Measurements from ENCODE around the gene KLHDC8A.

DNA sequence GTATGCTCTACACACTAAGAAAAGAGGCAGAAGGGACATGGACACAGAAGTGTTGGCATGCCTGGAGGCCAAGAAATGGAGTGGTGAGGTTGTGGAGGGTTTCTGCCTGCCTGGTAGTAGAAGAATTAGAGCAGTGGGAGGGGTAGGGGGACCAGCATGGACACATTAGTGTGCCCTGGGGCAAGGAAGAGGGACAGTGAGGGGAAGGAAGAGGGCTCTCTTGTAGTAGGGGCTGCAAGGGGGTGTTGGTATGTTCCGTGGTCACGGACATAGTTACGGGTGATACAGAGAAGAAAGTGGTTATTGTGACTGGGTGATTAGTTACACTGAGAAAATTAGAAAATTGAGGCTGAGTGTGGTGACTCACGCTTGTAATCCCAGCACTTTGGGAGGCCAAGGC is 41.9 kb upstream of the KLHDC8A start:
- no peak for TF ChIP-seq POLR2A (IDR thresholded peaks at IDR 0.05; ENCODE audit: low read depth, low read length)
- TF ChIP-seq RFX5 (IDR thresholded peaks at IDR 0.05; ENCODE audit: low read depth, low read length), result no peak
- TF ChIP-seq, protein P1, sequence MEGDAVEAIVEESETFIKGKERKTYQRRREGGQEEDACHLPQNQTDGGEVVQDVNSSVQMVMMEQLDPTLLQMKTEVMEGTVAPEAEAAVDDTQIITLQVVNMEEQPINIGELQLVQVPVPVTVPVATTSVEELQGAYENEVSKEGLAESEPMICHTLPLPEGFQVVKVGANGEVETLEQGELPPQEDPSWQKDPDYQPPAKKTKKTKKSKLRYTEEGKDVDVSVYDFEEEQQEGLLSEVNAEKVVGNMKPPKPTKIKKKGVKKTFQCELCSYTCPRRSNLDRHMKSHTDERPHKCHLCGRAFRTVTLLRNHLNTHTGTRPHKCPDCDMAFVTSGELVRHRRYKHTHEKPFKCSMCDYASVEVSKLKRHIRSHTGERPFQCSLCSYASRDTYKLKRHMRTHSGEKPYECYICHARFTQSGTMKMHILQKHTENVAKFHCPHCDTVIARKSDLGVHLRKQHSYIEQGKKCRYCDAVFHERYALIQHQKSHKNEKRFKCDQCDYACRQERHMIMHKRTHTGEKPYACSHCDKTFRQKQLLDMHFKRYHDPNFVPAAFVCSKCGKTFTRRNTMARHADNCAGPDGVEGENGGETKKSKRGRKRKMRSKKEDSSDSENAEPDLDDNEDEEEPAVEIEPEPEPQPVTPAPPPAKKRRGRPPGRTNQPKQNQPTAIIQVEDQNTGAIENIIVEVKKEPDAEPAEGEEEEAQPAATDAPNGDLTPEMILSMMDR (conservative IDR thresholded peaks at IDR 0.05; ENCODE audit: low read depth, low read length), result no peak
- TF ChIP-seq, protein P2, sequence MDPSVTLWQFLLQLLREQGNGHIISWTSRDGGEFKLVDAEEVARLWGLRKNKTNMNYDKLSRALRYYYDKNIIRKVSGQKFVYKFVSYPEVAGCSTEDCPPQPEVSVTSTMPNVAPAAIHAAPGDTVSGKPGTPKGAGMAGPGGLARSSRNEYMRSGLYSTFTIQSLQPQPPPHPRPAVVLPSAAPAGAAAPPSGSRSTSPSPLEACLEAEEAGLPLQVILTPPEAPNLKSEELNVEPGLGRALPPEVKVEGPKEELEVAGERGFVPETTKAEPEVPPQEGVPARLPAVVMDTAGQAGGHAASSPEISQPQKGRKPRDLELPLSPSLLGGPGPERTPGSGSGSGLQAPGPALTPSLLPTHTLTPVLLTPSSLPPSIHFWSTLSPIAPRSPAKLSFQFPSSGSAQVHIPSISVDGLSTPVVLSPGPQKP (IDR thresholded peaks at IDR 0.05; ENCODE audit: borderline replicate concordance, low read depth, low read length), result no peak
- TF ChIP-seq MAZ (IDR thresholded peaks at IDR 0.05; ENCODE audit: borderline replicate concordance, low read depth, low read length), result no peak

All from IMR-90 (cell line).